HG03342 (cell line): ENCODE measurements around the gene EIF2S3B.
"Not testable (repeated sequence)": the region's sequence is repeated elsewhere in the genome, so short reads cannot be mapped to it uniquely, and the experiment has no call there.

Experiments
- ATAC-seq: cut with Tn5 transposase; IDR thresholded peaks from one replicate; pipeline ENCODE4 v1.9.1; 2021; ENCODE audit warnings: mild to moderate bottlenecking, moderate library complexity; ENCODE audit not compliant: unreplicated experiment

Gene EIF2S3B

DNA sequence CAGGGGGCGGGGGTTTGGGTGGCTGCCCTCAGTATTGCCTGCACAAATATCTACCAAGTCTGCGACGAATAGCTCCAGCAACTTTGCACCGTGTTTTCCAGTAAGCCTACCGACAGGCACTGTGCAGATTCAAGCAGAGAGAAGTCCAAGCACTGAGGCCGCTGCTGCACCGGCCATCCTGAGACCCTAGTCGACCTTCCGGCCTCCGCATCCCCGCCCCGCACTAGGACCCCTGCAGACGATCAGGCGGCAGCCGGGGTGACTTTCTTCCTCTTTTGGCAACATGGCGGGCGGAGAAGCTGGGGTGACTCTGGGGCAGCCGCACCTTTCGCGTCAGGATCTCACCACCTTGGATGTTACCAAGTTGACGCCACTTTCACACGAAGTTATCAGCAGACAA lies at the start of gene EIF2S3B:
Gene EIF2S3B (plus strand): TSS at position 271 of the 400 bp plus-strand sequence. CDS start 13 bp downstream, at position 284.
- ATAC-seq, result no peak

DNA sequence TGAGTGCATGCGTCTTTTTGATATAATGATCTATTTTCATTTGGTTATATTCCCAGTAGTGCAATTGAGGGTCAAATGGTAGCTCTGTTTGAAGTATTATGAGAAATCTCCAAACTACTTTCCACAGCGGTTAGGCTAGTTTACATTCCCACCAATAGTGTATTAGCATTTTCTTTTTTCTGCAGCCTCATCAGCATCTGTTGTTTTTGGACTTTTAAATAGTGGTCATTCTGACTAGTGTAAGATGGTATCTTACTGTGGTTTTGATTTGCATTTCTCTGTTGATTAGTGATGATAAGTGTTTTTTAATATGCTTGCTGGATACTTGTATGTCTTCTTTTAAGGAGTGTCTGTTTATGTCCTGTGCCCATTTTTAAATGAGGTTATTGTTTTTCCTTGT lies 48.8 kb upstream of the EIF2S3B start:
- no peak for ATAC-seq

DNA sequence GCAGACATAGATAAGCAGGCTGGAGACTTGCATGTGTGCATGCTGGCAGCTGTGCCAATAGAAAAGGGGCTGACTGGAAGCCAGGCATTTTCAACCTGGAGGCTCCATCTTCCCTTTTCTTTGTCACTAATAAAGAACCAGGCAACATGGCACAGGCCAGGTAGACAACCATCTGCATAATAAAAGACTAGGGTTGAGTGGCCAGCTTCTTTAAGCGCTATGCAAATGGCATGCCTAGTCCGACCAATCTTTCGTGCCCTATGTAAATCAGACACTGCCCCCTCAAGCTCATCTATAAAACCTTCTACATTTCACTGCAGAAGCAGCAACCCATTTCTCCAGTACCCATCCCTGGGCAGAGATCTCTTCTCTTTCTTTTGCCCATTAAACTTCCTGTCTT lies 47.9 kb upstream of the EIF2S3B start:
- no peak for ATAC-seq

DNA sequence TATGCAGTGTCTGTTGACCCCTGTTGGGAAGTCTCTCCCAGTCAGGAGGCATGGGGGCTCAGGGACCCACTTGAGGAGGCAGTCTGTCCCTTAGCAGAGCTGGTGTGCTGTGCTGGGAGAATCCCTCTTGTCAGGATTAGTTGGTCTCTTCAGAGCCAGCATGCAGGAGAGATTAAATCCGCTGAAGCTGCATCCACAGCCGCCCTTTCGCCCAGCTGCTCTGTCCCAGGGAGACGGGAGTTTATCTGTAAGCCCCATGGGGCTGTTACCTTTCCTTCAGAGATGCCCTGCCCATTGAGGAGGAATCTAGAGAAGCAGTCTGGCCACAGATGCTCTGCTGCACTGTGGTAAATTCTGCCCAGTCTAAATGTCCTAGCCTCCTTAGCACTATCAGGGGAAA lies 39.4 kb upstream of the EIF2S3B start:
- ATAC-seq, result no peak

DNA sequence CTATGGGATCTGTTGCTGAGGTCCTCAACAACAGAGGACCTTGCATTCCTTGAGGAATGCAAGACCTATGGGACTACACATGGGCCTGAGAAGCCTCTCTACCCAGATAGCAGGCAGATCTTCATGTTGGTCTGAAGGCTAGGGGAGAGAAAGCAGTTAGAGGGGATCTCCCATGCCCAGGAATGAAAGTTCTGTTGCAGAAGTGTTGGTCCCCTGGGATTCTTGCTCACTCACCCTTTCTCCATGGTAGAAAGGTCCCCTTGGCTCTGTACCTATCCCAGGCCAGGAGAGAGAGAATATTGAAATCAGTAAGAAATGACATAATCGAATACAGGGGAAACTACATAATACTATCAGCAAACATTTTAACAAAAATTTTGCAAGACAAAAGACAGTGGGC lies 36.0 kb upstream of the EIF2S3B start:
- no peak for ATAC-seq

DNA sequence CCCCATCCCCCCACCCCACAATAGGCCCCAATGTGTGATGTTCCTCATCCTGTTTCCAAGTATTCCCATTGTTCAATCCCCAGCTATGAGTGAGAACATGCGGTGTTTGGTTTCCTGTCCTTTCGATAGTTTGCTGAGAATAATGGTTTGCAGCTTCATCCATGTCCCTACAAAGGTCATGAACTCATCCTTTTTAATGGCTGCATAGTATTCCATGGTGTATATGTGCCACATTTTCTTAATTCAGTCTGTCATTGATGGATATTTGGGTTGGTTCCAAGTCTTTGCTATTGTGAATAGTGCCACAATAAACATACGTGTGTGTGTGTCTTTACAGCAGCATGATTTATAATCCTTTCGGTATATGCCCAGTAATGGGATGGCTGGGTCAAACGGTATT lies 32.9 kb upstream of the EIF2S3B start:
- not testable (repeated sequence) for ATAC-seq

DNA sequence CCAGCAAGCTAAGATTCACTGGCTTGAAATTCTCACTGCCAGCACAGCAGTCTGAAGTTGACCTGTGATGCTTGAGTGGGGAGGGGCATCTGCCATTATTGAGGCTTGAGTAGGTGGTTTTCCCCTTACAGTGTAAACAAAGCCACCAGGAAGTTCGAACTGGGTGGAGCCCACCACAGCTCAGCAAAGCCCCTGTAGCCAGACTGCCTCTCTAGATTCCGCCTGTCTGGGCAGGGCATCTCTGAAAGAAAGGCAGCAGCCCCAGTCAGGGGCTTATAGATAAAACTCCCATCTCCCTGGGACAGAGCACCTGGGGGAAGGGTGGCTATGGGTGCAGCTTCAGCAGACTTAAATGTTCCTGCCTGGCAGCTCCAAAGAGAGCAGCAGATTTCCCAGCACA lies 23.8 kb upstream of the EIF2S3B start:
- ATAC-seq, result not testable (repeated sequence)

DNA sequence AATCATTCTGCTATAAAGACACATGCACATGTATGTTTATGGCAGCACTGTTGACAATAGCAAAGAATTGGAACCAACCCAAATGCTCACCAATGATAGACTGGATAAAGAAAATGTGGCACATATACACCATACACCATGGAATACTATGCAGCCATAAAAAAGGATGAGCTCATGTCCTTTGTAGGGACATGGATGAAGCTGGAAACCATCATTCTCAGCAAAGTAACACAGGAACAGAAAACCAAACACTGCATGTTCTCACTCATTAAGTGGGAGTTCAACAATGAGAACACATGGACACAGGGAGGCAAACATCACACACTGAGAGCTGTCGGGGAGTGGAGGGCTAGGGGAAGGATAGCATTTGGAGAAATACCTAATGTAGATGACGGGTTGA lies 18.4 kb upstream of the EIF2S3B start:
- not testable (repeated sequence) for ATAC-seq

DNA sequence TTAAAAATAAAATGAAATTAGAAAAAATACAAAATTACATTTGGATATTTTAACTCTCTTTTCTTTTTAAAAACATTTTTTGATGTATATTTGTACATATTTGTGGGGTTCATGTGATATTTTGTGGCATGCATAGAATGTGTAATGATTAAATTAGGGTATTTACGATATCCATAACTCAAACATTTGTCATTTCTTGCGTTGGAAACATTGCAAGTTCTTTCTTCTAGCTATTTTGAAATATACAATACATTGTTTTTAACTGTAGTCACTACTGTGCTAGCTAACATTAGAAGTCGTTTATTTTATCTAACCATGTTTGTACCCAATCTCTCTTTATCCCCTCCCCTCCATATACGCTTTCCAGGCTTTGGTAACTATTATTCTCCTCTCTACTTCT lies 13.9 kb upstream of the EIF2S3B start:
- ATAC-seq, result no peak

DNA sequence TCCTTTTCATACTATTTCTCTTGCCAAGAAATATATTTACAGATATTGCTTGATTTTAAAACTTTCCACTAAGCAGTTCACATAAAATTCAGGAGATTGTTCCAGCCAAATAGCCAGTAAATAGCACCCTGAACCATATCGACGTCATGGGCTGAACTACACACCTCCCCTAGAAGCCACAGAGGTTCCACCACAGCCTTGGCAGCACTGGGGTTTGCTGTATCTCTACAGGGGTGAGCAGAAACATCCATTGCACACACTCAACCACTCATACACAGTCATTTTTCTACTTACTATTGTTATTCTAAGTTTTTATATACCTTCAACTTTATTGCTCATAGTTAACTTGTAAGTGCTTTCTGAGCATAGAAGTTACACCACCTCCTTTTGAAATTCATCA lies 8.1 kb upstream of the EIF2S3B start:
- no peak for ATAC-seq

DNA sequence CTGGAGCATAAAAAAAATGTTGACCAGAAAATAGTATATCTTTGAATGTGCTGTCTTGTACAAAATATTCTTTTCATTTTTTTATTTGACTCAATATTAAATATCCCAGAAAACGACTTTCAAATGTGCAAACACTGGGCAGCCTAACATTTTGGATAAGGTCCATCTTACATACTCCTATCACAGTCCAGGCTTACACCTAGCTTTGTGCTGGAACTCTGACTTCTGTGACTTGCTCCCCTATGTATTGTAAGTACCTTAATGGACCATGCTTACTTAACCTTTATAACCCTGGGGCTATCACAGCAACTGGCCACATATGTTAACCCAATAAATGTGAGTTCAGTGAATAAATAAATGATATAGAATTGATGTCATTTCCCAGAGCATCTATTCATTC lies 7.6 kb upstream of the EIF2S3B start:
- ATAC-seq, result no peak

DNA sequence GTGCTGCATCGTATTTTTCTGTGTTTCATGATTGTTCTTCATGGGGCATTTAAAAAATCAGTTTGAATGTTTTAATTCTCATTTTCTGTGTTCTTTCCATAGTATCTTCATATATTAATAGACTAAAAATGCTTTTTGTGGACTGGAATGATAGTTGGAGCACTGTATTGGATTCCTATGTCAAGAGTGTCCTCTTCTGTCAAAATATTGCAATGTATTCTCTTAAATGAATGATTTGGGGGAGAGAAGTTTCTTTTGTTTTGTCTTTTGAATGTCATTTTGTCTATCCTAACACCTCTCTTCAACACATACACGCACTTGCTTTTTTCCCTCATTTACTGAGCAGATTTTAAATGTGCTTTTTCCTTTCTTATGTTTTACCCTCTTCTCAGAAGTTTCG lies 4.7 kb upstream of the EIF2S3B start:
- ATAC-seq, result no peak

DNA sequence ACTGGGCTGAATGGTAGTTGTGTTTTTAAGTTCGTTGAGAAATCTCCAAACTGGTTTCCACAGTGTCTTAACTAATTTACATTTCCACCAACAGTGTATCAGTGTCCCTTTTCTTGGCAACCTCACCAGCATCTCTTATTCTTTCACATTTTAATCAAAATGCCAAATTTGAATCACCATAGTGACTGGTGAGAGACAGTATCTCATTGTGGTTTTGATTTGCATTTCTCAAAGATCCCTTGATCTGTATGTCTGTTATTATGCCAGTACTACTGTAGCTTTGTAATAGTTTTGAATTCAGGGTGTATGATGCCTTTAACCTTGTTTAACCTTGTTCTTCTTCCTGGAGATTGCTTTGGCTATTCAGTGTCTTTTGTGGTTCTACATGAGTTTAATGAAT lies 2.2 kb upstream of the EIF2S3B start:
- no peak for ATAC-seq

DNA sequence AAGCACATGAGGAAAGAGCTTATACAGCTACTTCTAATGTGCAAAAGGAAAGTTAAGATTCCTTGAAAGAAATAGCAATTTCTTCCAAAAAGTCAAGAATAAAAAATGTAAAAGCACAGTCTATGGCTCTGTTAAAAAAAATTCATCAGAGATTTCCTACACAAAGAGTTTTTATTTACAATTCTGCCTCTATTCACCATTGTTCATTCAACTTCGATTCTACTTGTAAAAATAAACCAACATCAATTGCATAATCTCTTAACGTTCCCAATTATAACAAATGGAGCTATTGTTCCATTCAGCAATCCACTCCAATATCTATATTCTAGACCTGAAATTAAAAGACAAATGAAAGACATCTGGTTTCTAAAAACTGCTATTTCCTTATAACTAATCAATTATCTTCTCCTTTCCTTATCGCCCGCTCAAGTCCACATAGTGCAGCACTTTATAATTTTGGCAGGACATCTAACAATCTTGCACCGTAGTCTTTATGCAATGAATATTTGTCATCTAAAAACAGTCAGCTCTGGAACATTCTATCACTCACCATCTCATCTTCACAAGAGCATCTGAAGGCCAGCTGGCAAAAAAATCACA lies 6.2 kb downstream of the EIF2S3B start:
- no peak for ATAC-seq

DNA sequence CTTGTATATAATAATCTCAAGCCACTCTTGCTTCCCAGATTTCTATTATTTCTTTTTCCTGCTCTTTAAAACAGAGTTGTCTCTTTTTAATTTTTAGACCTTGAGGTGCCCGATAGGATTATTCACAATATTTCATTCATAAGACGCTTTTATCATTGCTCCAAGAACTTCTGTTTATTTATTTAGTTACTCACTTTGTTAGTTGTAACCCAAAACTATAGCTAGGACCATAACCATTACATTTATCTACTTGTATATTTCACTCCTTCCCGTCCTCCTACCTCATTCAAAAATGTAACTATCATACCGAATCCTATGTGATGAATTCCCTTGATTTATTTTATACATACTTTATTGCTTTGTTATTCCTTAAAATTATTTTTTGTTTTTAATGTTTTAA lies 7.1 kb downstream of the EIF2S3B start:
- no peak for ATAC-seq

DNA sequence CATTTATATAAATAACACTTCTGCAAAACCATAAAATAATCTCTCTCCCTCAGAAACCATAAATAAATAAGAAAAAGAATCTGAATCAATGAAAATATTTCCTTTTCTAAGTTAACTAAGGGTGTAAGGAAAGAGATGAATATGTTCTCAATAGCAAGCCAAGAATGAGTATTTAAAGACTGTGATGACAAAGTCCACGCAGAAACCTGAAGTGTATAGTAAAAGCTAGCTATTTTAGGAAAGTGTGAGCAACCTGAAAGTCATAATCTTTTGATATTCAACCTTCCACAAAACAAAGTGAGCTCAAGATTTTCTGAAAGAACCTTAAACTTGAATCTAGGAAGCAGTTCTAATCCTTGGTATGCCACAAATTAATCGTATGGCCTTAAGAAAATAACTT lies 15.9 kb downstream of the EIF2S3B start:
- no peak for ATAC-seq

DNA sequence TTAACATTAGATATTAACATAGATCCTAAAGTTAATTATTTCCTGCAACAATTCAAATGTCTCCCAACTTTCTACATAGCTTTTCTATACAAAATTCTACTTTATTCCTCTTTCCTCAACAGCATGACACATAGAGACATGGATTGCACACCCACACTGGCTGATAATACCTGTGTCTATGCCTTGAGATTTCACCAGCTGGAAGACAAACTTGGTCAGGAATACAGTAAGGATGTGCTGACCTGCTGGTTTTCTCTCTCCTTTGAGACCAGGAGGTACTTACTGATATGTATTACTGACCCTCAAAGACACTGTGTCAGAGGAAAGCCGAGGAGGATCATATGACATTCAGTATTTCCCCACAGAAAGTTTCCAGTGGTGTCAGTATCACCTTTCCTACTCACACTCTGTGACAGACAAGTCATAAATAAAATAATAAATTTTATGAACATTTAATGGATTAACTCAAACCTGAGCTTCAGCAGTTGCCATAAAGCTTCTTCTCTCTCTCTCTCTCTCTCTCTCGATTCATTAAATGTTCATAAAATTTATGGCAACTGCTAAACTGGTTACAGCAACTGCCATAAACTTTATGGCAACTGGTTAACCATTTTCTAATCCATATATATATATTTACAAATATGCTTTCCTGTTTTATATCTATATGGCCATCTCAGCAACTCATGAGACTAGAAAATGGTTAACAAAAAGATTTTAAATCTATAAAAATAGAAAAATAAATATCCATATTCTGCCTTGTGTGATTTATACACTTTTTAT lies 22.7 kb downstream of the EIF2S3B start:
- ATAC-seq, result no peak

DNA sequence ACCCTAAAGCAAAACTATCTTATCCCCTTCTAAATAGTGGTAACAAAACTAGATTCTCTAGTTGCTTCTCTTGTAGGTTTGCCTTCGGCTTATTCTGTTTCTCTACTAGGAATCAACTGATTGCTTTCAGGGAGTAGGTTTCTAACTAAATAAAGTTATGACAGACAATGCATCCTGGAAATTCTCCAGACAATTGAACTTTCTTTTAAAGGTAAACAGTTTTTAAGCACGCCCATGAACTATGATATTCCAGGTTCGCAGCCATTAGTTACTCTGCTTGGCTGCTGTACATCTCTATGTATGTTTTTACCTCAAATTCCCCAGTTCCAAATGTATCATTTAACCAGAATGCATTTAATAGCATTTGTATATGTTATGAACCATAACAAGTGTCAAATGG lies 23.9 kb downstream of the EIF2S3B start:
- ATAC-seq, result no peak

DNA sequence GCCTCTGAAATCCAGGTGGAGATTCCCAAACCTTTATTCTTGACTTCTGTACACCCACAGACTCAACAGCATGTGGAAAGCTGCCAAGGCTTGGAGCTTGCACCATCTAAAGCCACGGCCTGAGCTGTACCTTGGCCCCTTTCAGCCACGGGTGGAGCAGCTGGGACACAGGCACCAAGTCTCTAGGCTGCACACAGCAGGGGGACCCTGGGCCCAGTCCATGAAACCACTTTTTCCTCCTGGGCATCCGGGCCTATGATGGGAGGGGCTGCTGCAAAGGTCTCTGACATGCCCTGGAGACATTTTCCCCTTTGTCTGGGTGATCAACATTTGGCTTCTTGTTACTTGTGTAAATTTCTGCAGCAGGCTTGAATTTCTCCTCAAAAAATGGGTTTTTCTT lies 32.0 kb downstream of the EIF2S3B start:
- ATAC-seq, result no peak

DNA sequence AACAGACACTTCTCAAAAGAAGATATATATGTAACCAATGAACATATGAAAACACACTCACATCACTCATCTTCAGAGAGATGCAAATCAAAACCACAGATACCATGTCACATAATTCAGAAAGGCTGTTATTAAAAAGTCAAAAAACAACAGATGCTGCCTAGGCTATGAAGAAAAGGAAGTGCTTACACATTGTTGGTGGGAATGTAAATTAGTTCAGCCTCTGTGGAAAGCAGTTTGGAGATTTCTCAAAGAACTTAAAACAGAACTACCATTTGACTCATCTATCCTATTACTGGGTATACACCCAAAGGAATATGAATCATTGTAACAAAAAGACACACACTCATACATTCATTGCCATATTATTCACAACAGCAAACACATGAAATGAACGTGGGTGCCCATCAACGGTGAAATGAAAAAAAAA lies 35.1 kb downstream of the EIF2S3B start:
- peak; percentile 96 for ATAC-seq

DNA sequence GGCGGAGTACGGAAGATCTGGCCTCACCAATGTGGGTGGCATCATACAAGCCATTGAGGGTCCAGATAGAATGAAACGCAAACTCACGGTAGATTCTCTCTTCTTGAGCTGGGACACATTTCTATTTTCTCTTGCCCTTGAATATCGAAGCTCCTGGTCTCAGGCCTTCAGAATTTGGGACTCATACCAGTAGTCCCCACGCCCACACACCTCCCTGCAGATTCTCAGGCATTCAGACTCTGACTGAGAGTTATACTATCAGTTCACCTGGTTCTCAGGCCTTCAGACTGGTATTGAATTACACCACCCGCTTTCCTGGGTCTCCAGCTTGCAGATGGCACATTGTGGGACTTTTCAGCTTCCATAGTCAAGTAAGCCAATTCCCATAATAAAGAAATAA lies 37.8 kb downstream of the EIF2S3B start:
- no peak for ATAC-seq

DNA sequence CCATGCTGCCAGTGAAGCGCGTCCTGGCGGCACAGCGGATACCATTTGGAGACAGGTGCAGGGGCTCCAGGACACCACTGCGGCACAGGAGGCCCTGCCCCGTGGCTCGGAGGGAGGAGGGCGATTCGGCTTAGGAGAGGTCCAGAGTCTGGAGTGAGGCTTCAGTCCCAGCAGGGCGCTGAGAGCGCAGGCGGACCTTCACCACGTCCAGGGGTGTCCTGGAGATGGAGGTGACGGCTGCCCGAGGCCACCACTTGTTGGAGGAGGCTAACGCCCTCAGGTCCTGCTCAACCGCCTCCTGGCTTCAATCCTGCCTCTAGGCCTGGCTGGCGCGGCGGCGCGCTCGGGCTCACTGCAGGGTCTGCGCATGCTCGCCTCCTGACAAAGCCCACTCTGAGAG lies 45.7 kb downstream of the EIF2S3B start:
- ATAC-seq, result no peak

DNA sequence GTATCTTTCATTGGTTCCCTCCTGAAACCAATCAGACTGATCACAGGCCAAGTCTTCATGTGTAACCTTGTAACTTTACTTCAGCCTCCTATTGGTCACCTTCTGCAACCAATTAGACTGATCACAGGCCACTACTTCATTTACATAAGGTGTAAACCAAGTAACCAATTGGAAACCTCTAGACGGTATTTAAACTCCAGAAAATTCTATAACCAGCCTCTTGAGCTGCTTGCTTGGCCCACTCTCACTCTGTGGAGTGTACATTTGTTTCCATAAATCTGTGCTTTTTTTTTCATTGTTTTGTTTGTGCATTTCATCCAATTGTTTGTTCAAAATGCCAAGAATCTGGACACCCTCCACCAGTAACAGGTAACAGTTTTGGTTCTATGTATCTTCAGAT lies 47.5 kb downstream of the EIF2S3B start:
- no peak for ATAC-seq
